Inferior parietal cortex (tissue), 1 donor: ENCODE data around the gene NIN.

Experiments used
- DNase-seq: peaks from one replicate; pipeline ENCODE4 v3.0.0-alpha.2; 2016; ENCODE audit errors: extremely low spot score

NIN gene

GRCh38 chr14:50762001-50762930 lies 68.7 kb downstream of the NIN start:
- peak; percentile 63 for DNase-seq

GRCh38 chr14:50759800-50760543 lies 71.0 kb downstream of the NIN start:
- no peak for DNase-seq

GRCh38 chr14:50758945-50759344 lies 72.0 kb downstream of the NIN start:
- no peak for DNase-seq

- no peak for DNase-seq
Measured at GRCh38 chr14:50758305-50758704, 72.7 kb downstream of the NIN start.

GRCh38 chr14:50757702-50758101 lies 73.3 kb downstream of the NIN start:
- no peak for DNase-seq

- DNase-seq: no peak
Measured at GRCh38 chr14:50756300-50756699, 74.7 kb downstream of the NIN start.

- no peak for DNase-seq
Measured at GRCh38 chr14:50750323-50750722, 80.6 kb downstream of the NIN start.

GRCh38 chr14:50745401-50746058 lies 85.4 kb downstream of the NIN start:
- DNase-seq: no peak

- no peak for DNase-seq
Measured at GRCh38 chr14:50744231-50744630, 86.7 kb downstream of the NIN start.

- no peak for DNase-seq
Measured at GRCh38 chr14:50741567-50741966, 89.4 kb downstream of the NIN start.

- DNase-seq: no peak
Measured at GRCh38 chr14:50740856-50741255, 90.1 kb downstream of the NIN start.

GRCh38 chr14:50739186-50739585 lies 91.8 kb downstream of the NIN start:
- no peak for DNase-seq

GRCh38 chr14:50736932-50737419 lies 94.0 kb downstream of the NIN start:
- no peak for DNase-seq

- DNase-seq: no peak
Measured at GRCh38 chr14:50734950-50735695, 95.8 kb downstream of the NIN start.

- DNase-seq: no peak
Measured at GRCh38 chr14:50733494-50733893, 97.5 kb downstream of the NIN start.

- no peak for DNase-seq
Measured at GRCh38 chr14:50728836-50729235, 102.1 kb downstream of the NIN start.

GRCh38 chr14:50726372-50727107 lies 104.4 kb downstream of the NIN start:
- no peak for DNase-seq

- no peak for DNase-seq
Measured at GRCh38 chr14:50725761-50726160, 105.2 kb downstream of the NIN start.

GRCh38 chr14:50719911-50720759 lies 110.8 kb downstream of the NIN start:
- DNase-seq: no peak

- no peak for DNase-seq
Measured at GRCh38 chr14:50718949-50719348, 112.0 kb downstream of the NIN start.
